Measurements from ENCODE around the gene PRELID2. TPM values are rescaled to one million over a fixed set of nuclear protein-coding genes. Genes with fewer than 3 reads are reported as not detected.
A peak's percentile ranks its signal among the peaks of the same experiment; 100 is the strongest.
"Not testable (repeated sequence)": the region's sequence is repeated elsewhere in the genome, so short reads cannot be mapped to it uniquely, and the experiment has no call there.

The PRELID2 gene
- total RNA-seq, 4 donors from 2014 or later, result 13.6 to 19.8 (median 17.3) TPM

- Histone ChIP-seq H3K9me3 (no peaks in the 10 kb centered on the region), H3K36me3 (no peaks in the 10 kb centered on the region), H3K27me3 (no peaks in the 10 kb centered on the region), H3K4me3 (no peak overlapping the region), H3K27ac (no peak overlapping the region), H3K4me1 (no peaks in the 10 kb centered on the region)
- ATAC-seq, result no peak
- TF ChIP-seq CTCF (IDR thresholded peaks at IDR 0.05) (no peak), POLR2A (IDR thresholded peaks at IDR 0.05) (no peak), POLR2AphosphoS5 (IDR thresholded peaks at IDR 0.05) (no peak), EP300 (IDR thresholded peaks at IDR 0.05) (no peak)
These were observed 6.2 kb upstream of the PRELID2 start for GRCh38 chr5:145841299-145841698.

GRCh38 chr5:145840458-145841132 lies 5.5 kb upstream of the PRELID2 start:
- Histone ChIP-seq H3K4me1 (peaks cover 0 to 7% (median 0%) of the 10 kb centered on the region in 3 donors), H3K9me3 (no peaks in the 10 kb centered on the region), H3K27me3 (no peaks in the 10 kb centered on the region), H3K27ac (no peak overlapping the region), H3K4me3 (no peak overlapping the region), H3K36me3 (no peaks in the 10 kb centered on the region)
- WGBS, 2 donors (ENCODE audit: low coverage in 1 of 2), result 96% methylated on average over 3 of the region's 3 CpGs
- no peak for ATAC-seq
- TF ChIP-seq CTCF (IDR thresholded peaks at IDR 0.05) (no peak), EP300 (IDR thresholded peaks at IDR 0.05) (no peak), POLR2A (IDR thresholded peaks at IDR 0.05) (no peak), POLR2AphosphoS5 (IDR thresholded peaks at IDR 0.05) (no peak)

- Histone ChIP-seq H3K27me3 (no peaks in the 10 kb centered on the region), H3K27ac (no peak overlapping the region), H3K9me3 (no peaks in the 10 kb centered on the region), H3K4me3 (no peak overlapping the region), H3K4me1 (peaks cover 0 to 25% (median 0%) of the 10 kb centered on the region in 3 donors), H3K36me3 (no peaks in the 10 kb centered on the region)
- ATAC-seq, result no peak
- TF ChIP-seq CTCF (IDR thresholded peaks at IDR 0.05) (no peak), POLR2AphosphoS5 (IDR thresholded peaks at IDR 0.05) (no peak), POLR2A (IDR thresholded peaks at IDR 0.05) (no peak), EP300 (IDR thresholded peaks at IDR 0.05) (no peak)
- 60 to 76% methylated on average over 5 of the region's 6 CpGs for WGBS, 2 donors (ENCODE audit: low coverage in 1 of 2)
These were observed 3.1 kb upstream of the PRELID2 start for GRCh38 chr5:145838276-145838675.

- not testable (repeated sequence) for H3K9me3 ChIP-seq, H3K27me3 ChIP-seq, H3K36me3 ChIP-seq, ATAC-seq
- H3K4me3 ChIP-seq, result peak overlapping the region in 1 of 2 donors; percentile 83
- peaks cover 0 to 31% (median 4%) of the 10 kb centered on the region in 3 donors for H3K4me1 ChIP-seq
- peak overlapping the region in 3 of 4 donors; percentile 70 to 83 (median 82) for H3K27ac ChIP-seq
- 100% methylated on average over 1 of the region's 13 CpGs for WGBS, 2 donors (ENCODE audit: low coverage in 1 of 2)
These were observed 1.1 kb upstream of the PRELID2 start for GRCh38 chr5:145836241-145836640.

- H3K27ac ChIP-seq, result peak overlapping the region in 3 of 4 donors; percentile 70 to 83 (median 82)
- H3K36me3 ChIP-seq, result no peaks in the 10 kb centered on the region
- H3K27me3 ChIP-seq, result no peaks in the 10 kb centered on the region
- TF ChIP-seq CTCF (IDR thresholded peaks at IDR 0.05), result no peak
- TF ChIP-seq EP300 (IDR thresholded peaks at IDR 0.05), result no peak
- no peak for TF ChIP-seq POLR2A (IDR thresholded peaks at IDR 0.05)
- TF ChIP-seq POLR2AphosphoS5 (IDR thresholded peaks at IDR 0.05), result no peak
- WGBS, 2 donors (ENCODE audit: low coverage in 1 of 2), result 55 to 61% methylated on average over 13 to 17 of the region's 18 CpGs
- no peak for ATAC-seq
- no peaks in the 10 kb centered on the region for H3K9me3 ChIP-seq
- peak overlapping the region; percentile 68 to 83 for H3K4me3 ChIP-seq
- H3K4me1 ChIP-seq, result peaks cover 0 to 35% (median 8%) of the 10 kb centered on the region in 3 donors
These were observed 702 bp upstream of the PRELID2 start for GRCh38 chr5:145835848-145836239.

Measured in gastroesophageal sphincter (tissue), 4 donors.